ENCODE measurements around the gene CNNM2. TPM values are rescaled to one million over a fixed set of nuclear protein-coding genes. Genes with fewer than 3 reads are reported as not detected.
"Not testable (repeated sequence)": the region's sequence is repeated elsewhere in the genome, so short reads cannot be mapped to it uniquely, and the experiment has no call there.

CNNM2 gene
- total RNA-seq, 1 experiment from 2014 or later, result 23.1 TPM

- no peak overlapping the region for H3K4me2 ChIP-seq (ENCODE audit: low read length)
- no peaks in the 10 kb centered on the region for H3K9me3 ChIP-seq (ENCODE audit: control insufficient read depth in 1 of 2, insufficient read depth in 1 of 2, low read depth in 1 of 2, low read length in 2 of 2)
- H3K9me2 ChIP-seq (ENCODE audit: insufficient read depth), result no peaks in the 10 kb centered on the region
- ATAC-seq (no peak), DNase-seq (ENCODE audit: low read depth, low spot score) (no peak)
- ChIA-PET POLR2A (no interaction called here), RAD21 (ENCODE audit: low non-redundant PET in 1 of 2, low total read pairs in 2 of 2, uncharacterized antibody in 2 of 2, unreplicated experiment in 2 of 2) (no interaction called here), CTCF (interaction anchor here (0.9 kb wide), 1 partner anchor 117 kb away, joined by 3 read pairs; no protein-coding TSS in a partner anchor)
- intact Hi-C loops (cut with micrococcal nuclease), result no loop called here
- H3K4me3 ChIP-seq (replicated peaks in 1 of 2; ENCODE audit: low read depth in 1 of 2, low read length in 2 of 2), result no peak overlapping the region
- H3K27ac ChIP-seq (ENCODE audit: low read depth, low read length), result no peak overlapping the region
- no TSS peak for BruUV-seq (replicated peaks)
- no peak overlapping the region for H2AFZ ChIP-seq (ENCODE audit: low read depth, low read length, poor library complexity, severe bottlenecking)
- no peaks in the 10 kb centered on the region for H3K27me3 ChIP-seq (ENCODE audit: insufficient read depth, low read length)
- 0 out of 2 replicates have a peak, but pooled peaks cover 12% of the 10 kb centered on the region for H4K20me1 ChIP-seq (ENCODE audit: insufficient read depth)
- peaks cover 21% of the 10 kb centered on the region; the same call in 1 of the 2 replicates for H3K79me2 ChIP-seq (ENCODE audit: insufficient read depth, low read length)
- no peaks in the 10 kb centered on the region for H3K36me3 ChIP-seq (ENCODE audit: control insufficient read depth in 1 of 2, insufficient read depth in 2 of 2, low read length in 2 of 2)
- TF ChIP-seq REST (IDR thresholded peaks at IDR 0.05; ENCODE audit: low read depth) (no peak), EZH2 (IDR thresholded peaks at IDR 0.05) (no peak), SP1 (IDR thresholded peaks at IDR 0.05; ENCODE audit: low read depth) (no peak), MAX (IDR thresholded peaks at IDR 0.05) (no peak), ZFX (IDR thresholded peaks at IDR 0.05) (no peak), EZH2phosphoT487 (IDR thresholded peaks at IDR 0.05; ENCODE audit: borderline replicate concordance) (no peak), SIN3A (IDR thresholded peaks at IDR 0.05; ENCODE audit: low read depth) (no peak), TCF7L2 (IDR thresholded peaks at IDR 0.05; ENCODE audit: borderline replicate concordance, extremely low read depth, insufficient read depth, insufficient read length) (no peak)
- no peak overlapping the region for H3K9ac ChIP-seq (ENCODE audit: low read length)
- no peaks in the 10 kb centered on the region for H3K4me1 ChIP-seq (ENCODE audit: control insufficient read depth in 1 of 2, insufficient read depth in 2 of 2, low read length in 2 of 2)
Measured at GRCh38 chr10:103127241-103127640, 209.1 kb downstream of the CNNM2 start.

GRCh38 chr10:103130180-103130579 is 212.1 kb downstream of the CNNM2 start:
- CTCF ChIA-PET; intact Hi-C loops (cut with micrococcal nuclease): not testable (repeated sequence)
- peaks cover 13% of the 10 kb centered on the region; the same call in 1 of the 2 replicates for H3K79me2 ChIP-seq (ENCODE audit: insufficient read depth, low read length)

More at GRCh38 chr10:103130180-103130579, 212.1 kb downstream of the CNNM2 start:
- BruUV-seq (replicated peaks); H3K4me2 ChIP-seq (ENCODE audit: low read length); POLR2A ChIA-PET; H3K9me3 ChIP-seq (ENCODE audit: control insufficient read depth in 1 of 2, insufficient read depth in 1 of 2, low read depth in 1 of 2, low read length in 2 of 2); H3K4me3 ChIP-seq (replicated peaks in 1 of 2; ENCODE audit: low read depth in 1 of 2, low read length in 2 of 2); H3K27me3 ChIP-seq (ENCODE audit: insufficient read depth, low read length); H3K27ac ChIP-seq (ENCODE audit: low read depth, low read length); H2AFZ ChIP-seq (ENCODE audit: low read depth, low read length, poor library complexity, severe bottlenecking); H3K36me3 ChIP-seq (ENCODE audit: control insufficient read depth in 1 of 2, insufficient read depth in 2 of 2, low read length in 2 of 2); DNase-seq (ENCODE audit: low read depth, low spot score); H3K4me1 ChIP-seq (ENCODE audit: control insufficient read depth in 1 of 2, insufficient read depth in 2 of 2, low read length in 2 of 2); H3K9ac ChIP-seq (ENCODE audit: low read length); ATAC-seq; H3K9me2 ChIP-seq (ENCODE audit: insufficient read depth); H4K20me1 ChIP-seq (ENCODE audit: insufficient read depth); RAD21 ChIA-PET (ENCODE audit: low non-redundant PET in 1 of 2, low total read pairs in 2 of 2, uncharacterized antibody in 2 of 2, unreplicated experiment in 2 of 2): not testable (repeated sequence)
